Hepatocyte (in vitro differentiated cells): ENCODE measurements around the gene KRTAP2-2. TPM values are rescaled to one million over a fixed set of nuclear protein-coding genes. Genes with fewer than 3 reads are reported as not detected.

Source experiments
- DNase-seq: peaks from one replicate; pipeline ENCODE4 v3.0.0-alpha.2; 2016; ENCODE audit warnings: low spot score
- H2AFZ ChIP-seq: fragments of 200-600 bp; sonication (generic); 2 replicates; pipeline ENCODE4 v1.6.0; 2016; ENCODE audit warnings: antibody characterized with exemption, mild to moderate bottlenecking
- H3K27ac ChIP-seq: fragments of 200-600 bp; sonication (generic); 2 replicates; pipeline ENCODE4 v1.5.1; 2016; ENCODE audit warnings: mild to moderate bottlenecking
- H3K27me3 ChIP-seq: fragments of 200-600 bp; sonication (generic); 2 replicates; pipeline ENCODE4 v1.6.1; 2016
- H3K36me3 ChIP-seq: fragments of 200-600 bp; sonication (generic); replicated peaks from 2 replicates; pipeline ENCODE4 v1.5.1; 2016; ENCODE audit warnings: low read depth; ENCODE audit not compliant: insufficient read depth
- H3K4me1 ChIP-seq: fragments of 200-600 bp; sonication (generic); 2 replicates; pipeline ENCODE4 v1.5.1; 2016; ENCODE audit warnings: mild to moderate bottlenecking, moderate library complexity; ENCODE audit not compliant: insufficient read depth
- H3K4me2 ChIP-seq: fragments of 200-600 bp; sonication (generic); 2 replicates; pipeline ENCODE4 v1.6.0; 2016
- H3K4me3 ChIP-seq: fragments of 200-600 bp; sonication (generic); 2 replicates; pipeline ENCODE4 v1.5.1; 2016; ENCODE audit warnings: mild to moderate bottlenecking
- H3K79me2 ChIP-seq: fragments of 200-600 bp; sonication (generic); 2 replicates; pipeline ENCODE4 v1.6.0; 2017; ENCODE audit warnings: mild to moderate bottlenecking
- H3K9me2 ChIP-seq: fragments of 200-600 bp; sonication (generic); replicated peaks from 2 replicates; pipeline ENCODE4 v1.6.0; 2017; ENCODE audit warnings: mild to moderate bottlenecking; ENCODE audit not compliant: insufficient read depth
- H3K9me3 ChIP-seq: fragments of 200-600 bp; sonication (generic); 2 replicates; pipeline ENCODE4 v1.5.1; 2016; ENCODE audit warnings: low read depth, mild to moderate bottlenecking
- H4K20me1 ChIP-seq: fragments of 200-600 bp; sonication (generic); 2 replicates; pipeline ENCODE4 v1.6.0; 2016; ENCODE audit warnings: mild to moderate bottlenecking; ENCODE audit not compliant: insufficient read depth, poor library complexity, severe bottlenecking
- CTCF ChIP-seq: fragments of 200-600 bp; sonication (generic); IDR thresholded peaks from 2 replicates; pipeline ENCODE4 v1.5.1; 2016; ENCODE audit warnings: antibody characterized with exemption, mild to moderate bottlenecking; ENCODE audit not compliant: poor library complexity
- EZH2 ChIP-seq: fragments of 200-600 bp; sonication (generic); IDR thresholded peaks from 2 replicates; pipeline ENCODE4 v1.6.1; 2016; ENCODE audit warnings: antibody characterized with exemption, mild to moderate bottlenecking, borderline replicate concordance
- EZH2phosphoT487 ChIP-seq: fragments of 200-600 bp; sonication (generic); IDR thresholded peaks from one replicate; pipeline ENCODE4 v1.6.1; 2018; ENCODE audit warnings: antibody characterized with exemption, mild to moderate bottlenecking, low read depth, moderate library complexity; ENCODE audit not compliant: unreplicated experiment, severe bottlenecking
- WGBS: methylation state at CpG from one replicate; pipeline ENCODE4 v1.1.6; 2016; ENCODE audit warnings: low lambda C conversion rate; ENCODE audit errors: missing lambda C conversion rate; 5-methylcytosine and 5-hydroxymethylcytosine counted together
- polyA plus RNA-seq: library from polyadenylated mRNA; unstranded; fragments of >200 nt; fragmentation: Nextera tagmentation; extraction: Ambion mirVana; gene quantifications from 2 replicates; pipeline ENCODE4 v1.2.1, GENCODE V29; 2016
- total RNA-seq: library from RNA; depleted of rRNA; stranded (reverse); fragments of >200 nt; gene quantifications from 2 replicates; pipeline ENCODE4 v1.2.3, GENCODE V29; 2014

KRTAP2-2 gene
- total and polyA plus RNA-seq, 2 experiments from 2014 or later = not detected

- Histone ChIP-seq H3K79me2 (no peaks in the 10 kb centered on the region), H3K4me3 (no peak overlapping the region), H2AFZ (no peak overlapping the region), H3K9me2 (no peaks in the 10 kb centered on the region), H3K27me3 (no peaks in the 10 kb centered on the region), H3K4me2 (no peak overlapping the region), H3K9me3 (no peaks in the 10 kb centered on the region), H4K20me1 (no peaks in the 10 kb centered on the region), H3K36me3 (no peaks in the 10 kb centered on the region), H3K4me1 (no peaks in the 10 kb centered on the region), H3K27ac (no peak overlapping the region)
- WGBS = 84% methylated on average over 13 of the region's 13 CpGs
- no peak for TF ChIP-seq CTCF
- no peak for TF ChIP-seq EZH2phosphoT487
- no peak for TF ChIP-seq EZH2
- DNase-seq = no peak
Observed at GRCh38 chr17:41016578-41017215, 38.3 kb downstream of the KRTAP2-2 start.

- H3K4me2 ChIP-seq = no peak overlapping the region
- TF ChIP-seq EZH2phosphoT487 (no peak), CTCF (no peak), EZH2 (no peak)
- WGBS = 80% methylated on average over 7 of the region's 7 CpGs
- no peaks in the 10 kb centered on the region for H3K79me2 ChIP-seq
- H4K20me1 ChIP-seq = no peaks in the 10 kb centered on the region
- H3K4me1 ChIP-seq = no peaks in the 10 kb centered on the region
- no peaks in the 10 kb centered on the region for H3K36me3 ChIP-seq
- no peak for DNase-seq
- no peak overlapping the region for H3K4me3 ChIP-seq
- H2AFZ ChIP-seq = no peak overlapping the region
- H3K9me2 ChIP-seq = no peaks in the 10 kb centered on the region
- no peaks in the 10 kb centered on the region for H3K9me3 ChIP-seq
- no peak overlapping the region for H3K27ac ChIP-seq
- no peaks in the 10 kb centered on the region for H3K27me3 ChIP-seq
Observed at GRCh38 chr17:41015454-41015853, 39.6 kb downstream of the KRTAP2-2 start.

- Histone ChIP-seq H3K36me3 (no peaks in the 10 kb centered on the region), H3K27me3 (no peaks in the 10 kb centered on the region), H3K9me2 (no peaks in the 10 kb centered on the region), H3K9me3 (no peaks in the 10 kb centered on the region), H3K4me3 (no peak overlapping the region), H3K79me2 (no peaks in the 10 kb centered on the region), H3K4me2 (no peak overlapping the region), H2AFZ (no peak overlapping the region), H4K20me1 (no peaks in the 10 kb centered on the region), H3K27ac (no peak overlapping the region), H3K4me1 (peaks cover 6% of the 10 kb centered on the region)
- peak; percentile 9 for DNase-seq
- 50% methylated on average over 1 of the region's 1 CpG for WGBS
- TF ChIP-seq EZH2phosphoT487 = no peak
- no peak for TF ChIP-seq CTCF
- TF ChIP-seq EZH2 = no peak
Observed at GRCh38 chr17:41013606-41014005, 41.4 kb downstream of the KRTAP2-2 start.
